GM21786 (cell line): Measurements from ENCODE around the gene OSBPL7.

Experiments
- ATAC-seq: cut with Tn5 transposase; IDR thresholded peaks from one replicate; pipeline ENCODE4 v1.9.1; 2021; ENCODE audit not compliant: unreplicated experiment

Gene OSBPL7

GRCh38 chr17:47821424-47822391 is at the start of gene OSBPL7:
Gene OSBPL7 (minus strand): TSS chr17:47821794. CDS start chr17:47820278, 1,516 bp downstream.
- ATAC-seq, result peak; percentile 77

- ATAC-seq, result no peak
Observed at GRCh38 chr17:47871048-47871447, 49.5 kb upstream of the OSBPL7 start.

- no peak for ATAC-seq
Observed at GRCh38 chr17:47870056-47870455, 48.5 kb upstream of the OSBPL7 start.

- no peak for ATAC-seq
Observed at GRCh38 chr17:47869114-47869513, 47.5 kb upstream of the OSBPL7 start.

GRCh38 chr17:47867813-47868533 is 46.4 kb upstream of the OSBPL7 start:
- no peak for ATAC-seq

GRCh38 chr17:47866941-47867340 is 45.3 kb upstream of the OSBPL7 start:
- no peak for ATAC-seq

GRCh38 chr17:47864791-47865216 is 43.2 kb upstream of the OSBPL7 start:
- no peak for ATAC-seq

- ATAC-seq, result no peak
Observed at GRCh38 chr17:47862621-47863440, 41.2 kb upstream of the OSBPL7 start.

- ATAC-seq, result no peak
Observed at GRCh38 chr17:47860386-47860785, 38.8 kb upstream of the OSBPL7 start.

GRCh38 chr17:47857551-47858455 is 36.2 kb upstream of the OSBPL7 start:
- no peak for ATAC-seq

GRCh38 chr17:47856830-47857229 is 35.2 kb upstream of the OSBPL7 start:
- no peak for ATAC-seq

GRCh38 chr17:47855737-47856136 is 34.1 kb upstream of the OSBPL7 start:
- ATAC-seq, result no peak

GRCh38 chr17:47853616-47854015 is 32.0 kb upstream of the OSBPL7 start:
- ATAC-seq, result no peak

GRCh38 chr17:47852113-47852949 is 30.7 kb upstream of the OSBPL7 start:
- ATAC-seq, result no peak

GRCh38 chr17:47851764-47852112 is 30.1 kb upstream of the OSBPL7 start:
- ATAC-seq, result no peak

GRCh38 chr17:47850692-47851573 is 29.3 kb upstream of the OSBPL7 start, which contains the start of gene SP6:
Gene SP6 (minus strand): TSS chr17:47851163. CDS start chr17:47848429, 2,734 bp downstream.
- no peak for ATAC-seq

- ATAC-seq, result no peak
Observed at GRCh38 chr17:47850373-47850691, 28.7 kb upstream of the OSBPL7 start.

- ATAC-seq, result no peak
Observed at GRCh38 chr17:47848198-47848513, 26.6 kb upstream of the OSBPL7 start.
